ENCODE results near the gene ARHGEF11.

ARHGEF11 gene

GRCh38 chr1:156910309-156910782 is 135.2 kb downstream of the ARHGEF11 start:
- DNase-seq (ENCODE audit: low read depth), result no peak

DNA sequence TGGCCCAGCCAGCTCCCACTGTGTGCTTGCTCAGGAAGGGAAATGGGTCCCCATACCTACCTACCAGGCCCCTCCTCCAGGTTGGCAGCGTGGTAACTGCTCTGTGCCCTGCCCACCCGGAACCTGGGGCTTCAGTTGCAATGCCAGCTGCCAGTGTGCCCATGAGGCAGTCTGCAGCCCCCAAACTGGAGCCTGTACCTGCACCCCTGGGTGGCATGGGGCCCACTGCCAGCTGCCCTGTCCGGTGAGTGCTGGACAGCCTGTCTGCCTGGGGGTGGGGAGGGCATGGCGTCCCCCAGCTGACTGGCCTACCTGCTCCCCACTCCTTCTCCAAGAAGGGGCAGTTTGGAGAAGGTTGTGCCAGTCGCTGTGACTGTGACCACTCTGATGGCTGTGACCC is 135.9 kb downstream of the ARHGEF11 start:
- no peak for DNase-seq (ENCODE audit: low read depth)

- no peak for DNase-seq (ENCODE audit: low read depth)
Measured at GRCh38 chr1:156908955-156909354, 136.6 kb downstream of the ARHGEF11 start.

GRCh38 chr1:156908541-156908940 is 137.0 kb downstream of the ARHGEF11 start:
- DNase-seq (ENCODE audit: low read depth), result no peak

GRCh38 chr1:156906206-156906906 is 139.2 kb downstream of the ARHGEF11 start:
- DNase-seq (ENCODE audit: low read depth), result no peak

GRCh38 chr1:156905651-156906050 is 139.9 kb downstream of the ARHGEF11 start:
- DNase-seq (ENCODE audit: low read depth), result no peak

DNA sequence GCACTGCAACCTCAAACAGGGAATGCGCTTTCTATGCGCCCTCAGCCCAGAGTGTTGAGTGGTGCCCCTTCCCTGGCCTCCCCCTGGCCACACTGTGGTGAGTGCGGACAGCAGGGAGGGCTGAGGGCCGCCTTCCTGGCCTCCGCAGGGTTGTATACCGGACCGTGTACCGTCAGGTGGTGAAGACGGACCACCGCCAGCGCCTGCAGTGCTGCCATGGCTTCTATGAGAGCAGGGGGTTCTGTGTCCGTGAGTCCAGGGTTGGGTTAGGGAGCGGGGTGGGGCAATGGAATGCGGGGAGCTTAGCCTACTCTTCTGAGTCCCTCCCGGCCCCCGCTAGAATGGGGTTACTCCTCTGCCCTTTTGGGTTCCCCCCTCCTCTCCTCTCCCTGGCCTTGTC is 140.4 kb downstream of the ARHGEF11 start:
- no peak for DNase-seq (ENCODE audit: low read depth)

- no peak for DNase-seq (ENCODE audit: low read depth)
Measured at GRCh38 chr1:156904187-156904959, 141.2 kb downstream of the ARHGEF11 start.

DNA sequence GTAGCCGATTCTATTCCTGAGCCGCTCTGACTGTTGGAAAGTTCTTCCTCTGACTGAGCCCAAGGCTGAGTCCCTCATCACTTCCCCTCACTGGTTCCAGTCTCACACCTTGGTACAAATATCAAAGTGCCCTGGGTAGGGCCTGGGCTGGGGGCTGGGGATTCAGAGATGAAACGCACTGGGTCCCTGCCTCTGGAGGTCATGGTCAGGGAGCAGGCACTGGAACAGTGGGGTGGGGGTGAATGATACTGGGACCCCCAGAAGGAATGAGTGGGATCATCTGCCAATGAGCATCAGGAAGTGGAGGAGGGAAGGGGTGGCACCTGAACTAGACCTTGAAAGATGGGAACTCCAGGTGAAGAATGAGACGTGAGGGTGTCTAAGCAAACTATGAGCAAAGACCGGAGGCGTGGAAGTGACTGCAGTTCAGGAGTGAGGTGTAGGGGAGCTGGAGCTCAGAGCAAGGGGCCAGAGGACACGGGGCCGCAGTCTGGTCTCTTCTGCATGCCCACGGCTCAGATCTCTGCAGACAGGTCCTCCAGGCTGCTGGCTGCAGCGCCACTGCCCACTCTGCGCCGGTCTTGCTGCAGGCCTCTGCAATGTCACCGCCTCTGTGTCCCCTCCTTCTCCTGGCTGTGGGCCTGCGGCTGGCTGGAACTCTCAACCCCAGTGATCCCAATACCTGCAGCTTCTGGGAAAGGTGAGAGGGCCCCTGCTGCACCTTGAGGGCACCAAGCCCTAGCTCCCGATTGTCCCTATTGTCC is 142.0 kb downstream of the ARHGEF11 start:
- no peak for DNase-seq (ENCODE audit: low read depth)

GRCh38 chr1:156901966-156902915 is 143.3 kb downstream of the ARHGEF11 start:
- DNase-seq (ENCODE audit: low read depth), result no peak

DNA sequence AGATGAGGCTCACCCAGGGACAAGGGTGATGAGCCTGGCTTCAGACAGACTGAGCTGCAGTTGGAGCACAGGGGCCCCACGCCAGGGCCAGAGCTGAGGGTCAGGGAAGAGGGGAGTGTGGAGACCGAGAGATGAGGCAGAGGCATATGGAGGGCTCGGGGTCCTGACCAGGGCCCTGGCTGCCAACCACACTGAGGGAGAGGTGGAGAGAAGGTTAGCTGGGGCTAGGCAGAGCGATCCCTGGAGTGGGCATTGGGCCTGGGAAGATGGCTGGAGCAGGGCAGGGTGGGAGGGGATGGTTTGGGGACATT is 144.0 kb downstream of the ARHGEF11 start:
- no peak for DNase-seq (ENCODE audit: low read depth)

- no peak for DNase-seq (ENCODE audit: low read depth)
Measured at GRCh38 chr1:156900896-156901589, 144.5 kb downstream of the ARHGEF11 start.

DNA sequence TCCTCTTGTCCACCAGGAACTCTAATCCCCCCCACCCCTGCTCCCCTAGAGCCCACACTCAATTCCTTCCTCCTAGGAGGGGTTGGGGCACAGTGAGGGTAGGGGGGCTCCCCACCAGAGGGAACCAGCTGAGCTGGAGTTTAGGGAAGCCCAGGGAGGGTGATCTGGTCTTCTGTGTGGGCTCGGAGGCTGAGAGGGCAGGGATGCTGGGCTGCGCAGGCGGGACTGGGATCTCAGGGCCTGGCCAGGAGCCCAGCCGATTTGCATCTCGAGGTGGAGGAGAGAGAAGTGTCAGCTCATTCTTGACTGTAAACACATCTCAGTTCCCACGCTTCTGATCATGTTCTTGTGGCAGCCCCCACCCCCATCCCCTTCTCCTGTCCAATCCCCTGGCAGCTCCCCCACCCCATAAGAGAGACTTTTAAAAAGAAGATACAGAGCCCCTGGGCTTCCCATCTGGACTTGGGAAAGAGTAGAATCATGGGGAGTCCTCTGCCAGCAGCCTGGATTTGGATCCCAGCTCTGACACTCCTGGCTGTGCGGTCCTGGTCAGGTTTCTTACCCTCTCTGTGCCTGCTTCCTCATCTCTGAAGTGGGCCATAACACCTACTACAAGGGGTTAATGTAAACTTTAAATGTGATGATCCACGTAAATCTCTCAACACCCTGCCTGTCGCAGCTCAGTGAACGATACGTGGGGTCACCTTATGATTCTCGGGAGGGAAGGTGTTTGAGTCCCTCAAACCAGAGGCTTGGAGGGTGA is 145.4 kb downstream of the ARHGEF11 start:
- no peak for DNase-seq (ENCODE audit: low read depth)

- no peak for DNase-seq (ENCODE audit: low read depth)
Measured at GRCh38 chr1:156898971-156899664, 146.4 kb downstream of the ARHGEF11 start.

- DNase-seq (ENCODE audit: low read depth), result no peak
Measured at GRCh38 chr1:156898161-156898566, 147.4 kb downstream of the ARHGEF11 start.

- no peak for DNase-seq (ENCODE audit: low read depth)
Measured at GRCh38 chr1:156897078-156897825, 148.3 kb downstream of the ARHGEF11 start.

DNA sequence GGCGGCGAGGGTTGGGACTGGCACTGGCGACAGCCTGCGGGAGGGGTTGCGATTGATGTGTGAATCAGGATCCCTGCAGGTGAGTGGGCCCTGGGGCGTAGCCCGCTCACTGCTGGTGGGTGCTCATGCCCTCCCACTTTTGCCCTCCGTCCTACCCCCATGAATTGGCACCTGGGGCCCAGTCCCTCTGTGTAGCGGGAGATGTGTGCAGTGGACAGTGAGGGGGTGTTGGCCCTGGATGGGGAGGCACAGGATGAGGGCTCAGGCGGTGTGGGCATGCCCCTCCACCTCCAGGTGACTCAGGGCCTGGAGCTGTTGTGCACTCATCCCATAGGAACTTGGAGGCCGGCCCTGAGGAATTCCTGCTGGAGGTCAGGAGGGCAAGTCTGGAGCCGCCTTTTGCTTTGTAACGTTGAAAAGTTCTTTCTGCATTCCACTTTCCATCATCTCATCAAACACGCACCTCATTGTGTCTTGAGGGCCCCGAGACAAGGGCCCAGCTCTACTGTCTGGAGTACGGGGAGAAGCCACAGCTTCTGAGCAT is 149.0 kb downstream of the ARHGEF11 start:
- peak; percentile 85 for DNase-seq (ENCODE audit: low read depth)

GRCh38 chr1:156895927-156896326 is 149.6 kb downstream of the ARHGEF11 start:
- DNase-seq (ENCODE audit: low read depth), result no peak

GRCh38 chr1:156895455-156895812 is 150.1 kb downstream of the ARHGEF11 start:
- no peak for DNase-seq (ENCODE audit: low read depth)

Data from GM04503 (cell line).